GM12875 (cell line): ENCODE measurements around the gene MSRB3.

Source experiments
- H3K4me3 ChIP-seq: one replicate; pipeline ENCODE4 v1.5.1; 2011; ENCODE audit warnings: low read depth, low read length, control low read depth
- TF ChIP-seq, protein P1 (sequence below): IDR thresholded peaks from 2 replicates; pipeline ENCODE4 v1.5.1; 2011; ENCODE audit warnings: low read depth, mild to moderate bottlenecking, control low read depth, inconsistent platforms, low read length, moderate library complexity, borderline replicate concordance; ENCODE audit not compliant: insufficient read depth

The MSRB3 gene

DNA sequence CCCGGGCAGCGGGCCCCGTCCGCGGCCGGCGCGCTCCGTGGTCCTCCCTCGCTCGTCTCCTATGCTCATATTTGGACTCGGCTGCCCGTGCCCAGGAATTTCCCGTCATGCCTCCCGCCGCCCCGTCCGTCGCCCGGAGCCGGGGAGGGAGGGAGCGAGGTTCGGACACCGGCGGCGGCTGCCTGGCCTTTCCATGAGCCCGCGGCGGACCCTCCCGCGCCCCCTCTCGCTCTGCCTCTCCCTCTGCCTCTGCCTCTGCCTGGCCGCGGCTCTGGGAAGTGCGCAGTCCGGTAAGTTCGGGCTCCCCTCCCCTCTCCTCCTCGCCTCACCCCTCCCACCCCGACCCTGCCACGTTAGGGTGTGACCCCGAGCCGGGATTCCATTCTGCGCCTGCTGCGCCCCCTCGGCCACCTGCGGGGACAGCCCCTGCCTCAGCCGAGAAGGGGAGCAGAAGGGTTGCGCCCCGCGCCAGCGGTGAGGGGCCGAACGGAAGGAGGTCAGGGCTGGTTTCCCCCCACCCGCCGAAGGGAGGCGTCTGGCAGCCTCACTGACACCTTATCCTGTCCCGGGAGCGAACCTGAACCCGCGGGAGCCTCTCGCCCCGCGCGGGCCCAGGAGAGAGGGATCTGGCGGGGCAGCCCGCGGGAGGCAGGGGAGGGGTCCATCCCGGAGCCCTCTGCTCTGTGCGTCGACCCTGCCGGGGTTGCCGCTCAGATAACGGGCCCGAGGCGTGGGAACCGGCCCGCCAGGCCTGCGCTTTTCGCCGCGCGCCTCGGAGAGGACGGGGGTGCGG is at the start of gene MSRB3:
TSS of gene MSRB3 (plus strand) at position 108 of the 793 bp plus-strand sequence. CDS start 29,897 bp downstream, outside the sequence.
- TF ChIP-seq, protein P1, sequence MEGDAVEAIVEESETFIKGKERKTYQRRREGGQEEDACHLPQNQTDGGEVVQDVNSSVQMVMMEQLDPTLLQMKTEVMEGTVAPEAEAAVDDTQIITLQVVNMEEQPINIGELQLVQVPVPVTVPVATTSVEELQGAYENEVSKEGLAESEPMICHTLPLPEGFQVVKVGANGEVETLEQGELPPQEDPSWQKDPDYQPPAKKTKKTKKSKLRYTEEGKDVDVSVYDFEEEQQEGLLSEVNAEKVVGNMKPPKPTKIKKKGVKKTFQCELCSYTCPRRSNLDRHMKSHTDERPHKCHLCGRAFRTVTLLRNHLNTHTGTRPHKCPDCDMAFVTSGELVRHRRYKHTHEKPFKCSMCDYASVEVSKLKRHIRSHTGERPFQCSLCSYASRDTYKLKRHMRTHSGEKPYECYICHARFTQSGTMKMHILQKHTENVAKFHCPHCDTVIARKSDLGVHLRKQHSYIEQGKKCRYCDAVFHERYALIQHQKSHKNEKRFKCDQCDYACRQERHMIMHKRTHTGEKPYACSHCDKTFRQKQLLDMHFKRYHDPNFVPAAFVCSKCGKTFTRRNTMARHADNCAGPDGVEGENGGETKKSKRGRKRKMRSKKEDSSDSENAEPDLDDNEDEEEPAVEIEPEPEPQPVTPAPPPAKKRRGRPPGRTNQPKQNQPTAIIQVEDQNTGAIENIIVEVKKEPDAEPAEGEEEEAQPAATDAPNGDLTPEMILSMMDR: 0 out of 2 replicates have a peak, but pooled peaks have one; percentile 14
- peak within 1 kb of the TSS; percentile 46 for H3K4me3 ChIP-seq

DNA sequence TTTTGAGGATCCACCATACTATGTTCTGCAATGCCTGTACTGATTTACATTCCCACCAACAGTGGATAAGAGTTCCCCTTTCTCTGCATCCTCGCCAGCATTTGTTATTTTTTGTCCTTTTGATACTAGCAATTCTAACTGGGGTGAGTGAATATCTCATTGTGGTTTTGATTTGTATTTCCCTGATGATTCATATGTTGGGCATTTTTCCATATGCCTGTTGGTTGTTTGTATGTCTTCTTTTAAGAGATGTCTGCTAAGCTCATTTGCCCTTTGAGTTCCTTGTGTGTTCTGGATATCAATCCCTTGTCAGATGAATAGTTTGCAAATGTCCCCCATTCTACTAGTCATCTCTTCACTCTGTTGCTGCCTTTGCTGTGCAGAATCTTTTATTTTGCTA is 49.0 kb upstream of the MSRB3 start:
- TF ChIP-seq, protein P1: no peak
- no peak overlapping the region for H3K4me3 ChIP-seq

DNA sequence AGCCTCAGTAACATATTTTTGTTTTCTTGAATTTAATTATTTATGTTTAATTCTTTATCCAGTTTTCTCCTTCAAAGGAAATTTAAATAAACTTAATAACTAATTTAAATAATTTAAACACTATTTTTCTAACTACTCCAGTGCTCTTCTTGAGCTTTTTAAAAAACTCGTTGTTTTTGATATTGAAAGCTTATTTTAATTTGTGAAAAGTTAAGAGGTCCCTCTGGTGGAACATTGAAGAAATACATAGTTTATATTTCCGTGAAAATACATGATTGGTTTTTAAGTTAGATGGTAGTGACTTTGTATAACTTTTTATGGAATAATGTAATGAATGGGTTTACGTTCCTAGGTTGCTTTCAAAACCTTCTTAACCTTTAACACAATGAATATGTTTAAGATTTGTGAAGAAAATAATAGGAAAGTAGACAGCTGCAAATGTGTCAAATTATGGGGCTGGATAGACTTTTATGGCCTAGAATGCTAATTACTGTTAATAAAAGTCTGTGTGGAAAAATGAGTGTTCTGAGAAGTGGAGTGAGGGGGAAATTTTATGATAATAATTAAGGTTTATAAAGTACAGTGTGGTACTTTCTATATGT is 45.9 kb upstream of the MSRB3 start:
- TF ChIP-seq, protein P1: no peak
- no peak overlapping the region for H3K4me3 ChIP-seq

DNA sequence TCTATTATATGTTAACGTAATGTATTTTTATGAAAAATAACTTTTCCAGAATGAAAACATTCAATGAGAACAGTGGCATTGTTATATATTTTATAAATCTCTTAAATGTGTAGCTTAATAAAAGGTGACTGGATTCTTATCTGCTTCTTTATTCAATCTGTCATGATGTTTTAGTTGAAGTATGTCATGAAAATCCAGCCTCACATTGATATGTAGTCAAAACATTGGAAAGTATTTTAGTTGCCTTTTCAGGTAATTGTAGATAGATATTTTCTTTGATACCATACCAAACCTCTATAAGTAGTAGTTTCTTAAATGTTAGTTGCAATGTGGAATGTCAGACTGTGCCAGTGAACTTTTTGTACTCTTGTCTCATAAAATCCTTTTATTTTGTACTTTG is 41.3 kb upstream of the MSRB3 start:
- H3K4me3 ChIP-seq: no peak overlapping the region
- TF ChIP-seq, protein P1: no peak

DNA sequence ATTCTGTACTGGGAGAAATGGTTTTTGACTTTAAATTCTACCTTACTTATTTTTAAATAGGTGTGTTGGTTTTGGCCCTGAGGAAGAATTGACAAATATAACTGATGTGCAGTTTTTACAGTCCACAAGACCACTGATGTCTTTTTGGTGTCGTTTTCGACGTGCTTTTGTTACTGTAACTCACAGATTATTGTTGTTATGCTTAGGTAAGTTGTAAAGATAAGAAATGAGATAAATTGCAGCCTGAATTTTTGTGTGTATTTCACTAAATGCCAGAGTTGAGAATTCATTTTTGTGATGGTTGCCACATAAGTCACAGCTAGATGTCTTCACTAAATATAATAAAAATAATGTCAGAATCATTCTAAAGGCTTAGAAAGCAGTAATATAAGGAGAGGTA is 39.9 kb upstream of the MSRB3 start:
- TF ChIP-seq, protein P1: no peak
- no peak overlapping the region for H3K4me3 ChIP-seq

DNA sequence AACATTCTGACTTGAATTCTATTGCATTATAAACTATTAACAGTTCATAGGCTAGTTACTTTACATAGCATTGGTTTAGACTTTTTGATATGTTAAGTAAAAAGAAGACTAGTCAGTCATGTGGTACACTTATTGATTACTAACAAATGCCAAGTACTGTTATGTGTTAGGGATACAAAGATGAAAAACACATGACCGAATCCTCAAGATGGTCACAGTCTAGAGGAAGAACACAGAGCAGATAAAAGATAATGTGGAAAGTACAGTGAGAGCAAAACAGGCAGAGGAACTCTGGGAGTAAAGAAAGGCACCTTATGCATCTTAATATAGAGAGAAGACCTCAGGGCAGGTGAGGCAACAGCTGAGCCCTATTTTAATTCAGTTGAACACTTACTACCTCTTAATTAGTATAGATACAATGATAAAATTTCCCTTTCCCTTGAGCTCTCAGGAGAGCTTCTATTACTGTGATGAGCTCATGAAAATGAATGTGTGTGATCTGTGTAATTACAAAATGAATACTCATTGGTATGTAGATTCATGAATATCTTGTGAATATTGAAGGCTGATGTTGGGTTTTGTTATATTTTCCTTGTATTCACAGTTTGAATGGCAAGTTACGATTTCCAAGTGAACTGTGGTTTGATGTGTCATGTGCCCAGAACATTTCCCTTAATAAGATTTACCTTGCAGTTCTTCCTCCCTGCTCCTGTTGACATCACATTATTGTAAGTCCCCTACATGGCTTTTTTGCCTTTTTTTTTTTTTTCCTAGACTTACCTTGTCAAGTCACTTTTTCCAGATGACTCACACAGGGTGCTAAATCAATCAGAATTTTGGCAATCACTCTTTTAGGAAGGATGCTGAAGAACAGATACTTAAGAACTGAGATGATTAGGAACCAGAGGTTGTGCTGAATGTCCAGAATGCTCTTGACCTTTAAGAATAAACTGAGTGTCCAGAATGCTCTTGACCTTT is 29.5 kb upstream of the MSRB3 start:
- TF ChIP-seq, protein P1: no peak
- no peak overlapping the region for H3K4me3 ChIP-seq
